Right lobe of liver (tissue), 6 donors: ENCODE data around the gene CFAP70. TPM values are rescaled to one million over a fixed set of nuclear protein-coding genes. Genes with fewer than 3 reads are reported as not detected.

ENCODE experiments used
- ATAC-seq, 4 donors: fragments of 200-7000 bp; cut with Tn5 transposase; one replicate each; pipeline ENCODE4 v1.9.1; 2020; ENCODE audit warnings: mild to moderate bottlenecking in 4 of 4, moderate library complexity in 4 of 4
- DNase-seq, 3 donors: peaks; one replicate each; pipeline ENCODE4 v3.0.0-alpha.2; 2020
- H3K27ac ChIP-seq, 3 donors: fragments of 200-600 bp; one replicate each; pipeline ENCODE4 v1.8.0; 2022
- H3K27me3 ChIP-seq, 2 donors: fragments of 200-600 bp; one replicate each; pipeline ENCODE4 v1.8.0; 2022
- H3K36me3 ChIP-seq, 4 donors: fragments of 200-600 bp; sonication (generic) in 1 of 4; one replicate each; pipeline versions ENCODE4 v1.5.1 to v1.8.0; 2017 to 2022; ENCODE audit warnings: control low read depth in 1 of 4
- H3K4me1 ChIP-seq, 4 donors: fragments of 200-600 bp; sonication (generic) in 1 of 4; one replicate each; pipeline versions ENCODE4 v1.5.1 to v1.8.0; 2017 to 2022; ENCODE audit warnings: control low read depth in 1 of 4
- H3K4me3 ChIP-seq, 3 donors: fragments of 200-600 bp; one replicate each; pipeline ENCODE4 v1.8.0; 2022
- H3K9me3 ChIP-seq, 4 donors: fragments of 200-600 bp; sonication (generic) in 1 of 4; one replicate each; pipeline versions ENCODE4 v1.5.1 to v1.8.0; 2017 to 2022; ENCODE audit warnings: control low read depth in 1 of 4
- CTCF ChIP-seq, 4 donors: fragments of 200-600 bp in 3 of 4; fragments of 450-650 bp in 1 of 4; IDR thresholded peaks; one replicate each; pipeline versions ENCODE4 v1.5.1 to v1.8.0; 2016 to 2022; ENCODE audit warnings: antibody characterized with exemption in 4 of 4, mild to moderate bottlenecking in 2 of 4
- POLR2A ChIP-seq: fragments of 450-650 bp; IDR thresholded peaks from one replicate; pipeline ENCODE4 v1.6.1; 2017; ENCODE audit warnings: antibody characterized with exemption, mild to moderate bottlenecking
- WGBS: methylation state at CpG from one replicate; pipeline ENCODE4 v1.1.6; 2018; ENCODE audit warnings: low coverage, low lambda C conversion rate; ENCODE audit not compliant: insufficient coverage; ENCODE audit errors: missing lambda C conversion rate; 5-methylcytosine and 5-hydroxymethylcytosine counted together
- intact Hi-C, 2 donors: fragments of 100-400 bp; cut with DNase I; formaldehyde crosslinking; loops; one replicate each; pipeline versions ENCODE4 v1.11.2 to v1.14.1; 2022
- total RNA-seq, 6 experiments: library from RNA; depleted of rRNA in 2 of 6; stranded (reverse); fragments of >200 nt in 2 of 6; fragmentation: NEBNext Ultra II Directional in 3 of 6; extraction: Animal tissue kit (Norgen Biotek cat#: 25700) in 3 of 6; gene quantifications; one replicate each; pipeline versions ENCODE4 v1.1.0 to v1.2.4, GENCODE V29; 2016 to 2023
- donor health status: DM: no; HTN: yes; CAD: no.
- donor health status: DM: no; HTN: no; CAD: no.
- donor health status: DM: no; HTN: no; CAD: no.
- donor health status: DM: no; HTN: yes; CAD: no.
- donor health status: DM: no; HTN: yes; CAD: no.

CFAP70 gene
- total RNA-seq, 6 experiments from 2014 or later, result 0.98 to 2.6 (median 1.4) TPM

GRCh38 chr10:73211106-73211811 lies 147.4 kb downstream of the CFAP70 start:
- WGBS, result 22% methylated on average over 4 of the region's 4 CpGs
- Histone ChIP-seq H3K27ac (peak overlapping the region in 1 of 3 donors; percentile 27), H3K27me3 (no peaks in the 10 kb centered on the region), H3K36me3 (no peaks in the 10 kb centered on the region), H3K4me3 (no peak overlapping the region), H3K9me3 (no peaks in the 10 kb centered on the region), H3K4me1 (peaks cover 0 to 18% (median 7%) of the 10 kb centered on the region in 4 donors)
- intact Hi-C loops, result no loop called here
- DNase-seq (no peak), ATAC-seq (peak; percentile 75 to 90 (median 81))
- TF ChIP-seq POLR2A (no peak), CTCF (IDR thresholded peaks at IDR 0.05) (no peak)

GRCh38 chr10:73210395-73211105 lies 148.1 kb downstream of the CFAP70 start:
- Histone ChIP-seq H3K36me3 (no peaks in the 10 kb centered on the region), H3K27ac (peak overlapping the region in 1 of 3 donors; percentile 27), H3K9me3 (no peaks in the 10 kb centered on the region), H3K27me3 (no peaks in the 10 kb centered on the region), H3K4me1 (peaks cover 0 to 18% (median 7%) of the 10 kb centered on the region in 4 donors), H3K4me3 (no peak overlapping the region)
- TF ChIP-seq CTCF (IDR thresholded peaks at IDR 0.05), result no peak
- WGBS, result 94% methylated on average over 3 of the region's 3 CpGs
- intact Hi-C loops, result no loop called here
- DNase-seq (no peak), ATAC-seq (no peak)

DNA sequence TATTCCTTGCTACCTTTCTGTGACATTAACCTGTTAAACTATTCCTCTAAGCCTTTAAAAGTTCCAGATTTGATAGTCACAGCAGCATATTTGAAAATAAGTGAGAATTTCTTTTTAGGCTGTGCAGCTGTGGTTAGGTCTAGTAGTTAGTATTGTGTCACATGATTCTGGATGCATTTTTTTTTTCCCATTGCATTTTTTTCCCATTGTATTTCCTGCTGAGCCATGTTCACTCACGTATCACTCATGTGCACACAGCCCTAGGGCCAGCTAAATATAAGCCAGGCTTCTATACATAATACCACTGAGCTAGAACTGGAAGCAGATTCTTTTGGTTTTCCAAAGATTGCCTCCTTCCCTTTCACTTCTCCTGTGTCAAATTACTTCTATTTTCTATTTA lies 149.0 kb downstream of the CFAP70 start:
- Histone ChIP-seq H3K36me3 (no peaks in the 10 kb centered on the region), H3K27ac (no peak overlapping the region), H3K4me3 (no peak overlapping the region), H3K9me3 (no peaks in the 10 kb centered on the region), H3K4me1 (peaks cover 0 to 18% (median 7%) of the 10 kb centered on the region in 4 donors), H3K27me3 (no peaks in the 10 kb centered on the region)
- intact Hi-C loops, result no loop called here
- DNase-seq, result no peak
- WGBS, result 50% methylated on average over 1 of the region's 1 CpG
- ATAC-seq, result no peak
- TF ChIP-seq POLR2A, result no peak

GRCh38 chr10:73207883-73208282 lies 150.8 kb downstream of the CFAP70 start:
- Histone ChIP-seq H3K36me3 (no peaks in the 10 kb centered on the region), H3K4me3 (no peak overlapping the region), H3K27me3 (no peaks in the 10 kb centered on the region), H3K27ac (no peak overlapping the region), H3K4me1 (peaks cover 0 to 18% (median 7%) of the 10 kb centered on the region in 4 donors), H3K9me3 (no peaks in the 10 kb centered on the region)
- no peak for TF ChIP-seq POLR2A
- TF ChIP-seq CTCF (IDR thresholded peaks at IDR 0.05), result no peak
- DNase-seq (no peak), ATAC-seq (no peak)
- intact Hi-C loops, result no loop called here
- 82% methylated on average over 2 of the region's 2 CpGs for WGBS

GRCh38 chr10:73206385-73206784 lies 152.3 kb downstream of the CFAP70 start:
- no peak overlapping the region for H3K4me3 ChIP-seq
- ATAC-seq (no peak), DNase-seq (no peak)
- intact Hi-C loops, result no loop called here
- WGBS, result 95% methylated on average over 5 of the region's 5 CpGs
- TF ChIP-seq CTCF (IDR thresholded peaks at IDR 0.05) (no peak), POLR2A (no peak)
- no peaks in the 10 kb centered on the region for H3K9me3 ChIP-seq
- H3K27ac ChIP-seq, result no peak overlapping the region
- no peaks in the 10 kb centered on the region for H3K27me3 ChIP-seq
- H3K4me1 ChIP-seq, result peaks cover 0 to 9% (median 3%) of the 10 kb centered on the region in 4 donors
- no peaks in the 10 kb centered on the region for H3K36me3 ChIP-seq
